Endothelial cell of umbilical vein (primary cell): ENCODE results near the gene DLG1. TPM values are rescaled to one million over a fixed set of nuclear protein-coding genes. Genes with fewer than 3 reads are reported as not detected.

Experiments used
- BruUV-seq: library from RNA; stranded (reverse); fragments of 400-500 nt; replicated peaks from 2 replicates; lab custom pipeline; 2021; lab: Mats Ljungman, UMichigan
- CTCF ChIA-PET: fragments of 300-600, 350-600 bp; sonication (Branson Sonifier 250); formaldehyde crosslinking; loops from one replicate; lab custom pipeline; 2021; ENCODE audit warnings: antibody characterized with exemption, inconsistent platforms; lab: Charles Lee
- POLR2A ChIA-PET: fragments of 300-600, 350-600 bp; sonication (Branson Sonifier 250); formaldehyde crosslinking; loops from one replicate; lab custom pipeline; 2021; ENCODE audit warnings: antibody characterized with exemption, inconsistent platforms; lab: Charles Lee
- DNase-seq: peaks from one replicate; pipeline ENCODE4 v3.0.0-alpha.2; 2011; ENCODE audit warnings: low read depth, low spot score
- FAIRE-seq: peaks from 2 replicates; lab custom pipeline; 2011; peaks lifted over from hg19 to GRCh38; lab: Jason Lieb, UNC
- H2AFZ ChIP-seq: 2 replicates; pipeline ENCODE4 v1.6.0; 2012; ENCODE audit warnings: low read depth, low read length, control low read depth, inconsistent platforms
- H3K27ac ChIP-seq: 2 replicates; pipeline ENCODE4 v1.5.1; 2011; ENCODE audit warnings: low read depth, mild to moderate bottlenecking, control low read depth, low read length, moderate library complexity; ENCODE audit not compliant: insufficient read depth
- H3K27me3 ChIP-seq, 2 experiments: 2 replicates each; pipeline versions ENCODE4 v1.6.0 to v1.6.1; 2011; ENCODE audit warnings: low read length in 2 of 2, mixed read lengths in 1 of 2; ENCODE audit not compliant: control insufficient read depth in 2 of 2, insufficient read depth in 2 of 2
- H3K36me3 ChIP-seq, 2 experiments: 2 replicates in 1 of 2; 3 replicates in 1 of 2; pipeline ENCODE4 v1.5.1; 2011; ENCODE audit warnings: low read length in 2 of 2, mild to moderate bottlenecking in 1 of 2, moderate library complexity in 1 of 2; ENCODE audit not compliant: control insufficient read depth in 2 of 2, insufficient read depth in 2 of 2; ENCODE audit errors: extremely low read depth in 1 of 2
- H3K4me1 ChIP-seq: 3 replicates; pipeline ENCODE4 v1.5.1; 2011; ENCODE audit warnings: mild to moderate bottlenecking, low read length; ENCODE audit not compliant: control insufficient read depth, insufficient read depth; ENCODE audit errors: extremely low read depth
- H3K4me2 ChIP-seq: 2 replicates; pipeline ENCODE4 v1.6.1; 2011; ENCODE audit warnings: low read length, control low read depth, mixed read lengths; ENCODE audit not compliant: insufficient read depth
- H3K4me3 ChIP-seq, 3 experiments: fragments of 200-600 bp in 1 of 3; sonication (generic), shearing (Covaris generic) in 1 of 3; replicated peaks in 1 of 3; 2 replicates each; pipeline ENCODE4 v1.5.1; 2011 to 2016; ENCODE audit warnings: control low read depth in 3 of 3, low read length in 3 of 3, mild to moderate bottlenecking in 2 of 3, inconsistent platforms in 1 of 3, low read depth in 1 of 3, moderate library complexity in 1 of 3; ENCODE audit not compliant: insufficient read depth in 1 of 3
- H3K79me2 ChIP-seq: 2 replicates; pipeline ENCODE4 v1.6.0; 2012; ENCODE audit warnings: low read length, inconsistent platforms; ENCODE audit not compliant: control insufficient read depth, insufficient read depth
- H3K9ac ChIP-seq: replicated peaks from 2 replicates; pipeline ENCODE3; 2011; ENCODE audit warnings: low read length, control low read depth; ENCODE audit not compliant: insufficient read depth; ENCODE audit errors: extremely low read depth
- H3K9me1 ChIP-seq: replicated peaks from 3 replicates; pipeline ENCODE4 v1.6.0; 2011; ENCODE audit warnings: mild to moderate bottlenecking, low read length; ENCODE audit not compliant: control insufficient read depth, insufficient read depth; ENCODE audit errors: extremely low read depth
- H3K9me3 ChIP-seq: replicated peaks from 2 replicates; pipeline ENCODE4 v1.5.1; 2012; ENCODE audit warnings: low read length, inconsistent platforms; ENCODE audit not compliant: control insufficient read depth, insufficient read depth
- H4K20me1 ChIP-seq: replicated peaks from 2 replicates; pipeline ENCODE3; 2011; ENCODE audit warnings: mild to moderate bottlenecking, low read length; ENCODE audit not compliant: control insufficient read depth, insufficient read depth; ENCODE audit errors: extremely low read depth
- EZH2 ChIP-seq: IDR thresholded peaks from 2 replicates; pipeline ENCODE4 v1.6.1; 2012; ENCODE audit warnings: borderline replicate concordance, low read depth, mild to moderate bottlenecking, moderate library complexity, low read length, inconsistent platforms; ENCODE audit not compliant: severe bottlenecking
- FOS ChIP-seq: IDR thresholded peaks from 2 replicates; pipeline ENCODE4 v1.6.1; 2011; ENCODE audit warnings: mild to moderate bottlenecking, low read length, moderate library complexity, borderline replicate concordance; ENCODE audit not compliant: insufficient read depth
- GATA2 ChIP-seq: IDR thresholded peaks from 2 replicates; pipeline ENCODE4 v1.7.0; 2011; ENCODE audit warnings: low read depth, mild to moderate bottlenecking, moderate library complexity, mixed read lengths, low read length; ENCODE audit not compliant: insufficient read length, insufficient read depth
- JUN ChIP-seq: IDR thresholded peaks from 2 replicates; pipeline ENCODE4 v1.6.1; 2011; ENCODE audit warnings: borderline replicate concordance, low read depth; ENCODE audit not compliant: insufficient read length, insufficient read depth
- MYC ChIP-seq: IDR thresholded peaks from one replicate; pipeline ENCODE4 v1.6.1; 2011; ENCODE audit warnings: mild to moderate bottlenecking, low read depth, low read length
- POLR2A ChIP-seq: IDR thresholded peaks from 2 replicates; pipeline ENCODE4 v1.6.1; 2012; ENCODE audit warnings: low read depth, mild to moderate bottlenecking, control low read depth, low read length
- POLR2AphosphoS5 ChIP-seq: IDR thresholded peaks from 2 replicates; pipeline ENCODE4 v1.6.1; 2012; ENCODE audit warnings: low read depth, mild to moderate bottlenecking, control low read depth, low read length, moderate library complexity; ENCODE audit not compliant: insufficient read depth
- dilution Hi-C: fragments of 300-500 bp; cut with MboI; formaldehyde crosslinking; loops from one replicate; pipeline ENCODE4 v1.15.0; 2019; ENCODE audit warnings: low sequenced_read_pairs; ENCODE audit not compliant: extremely low pct_ligation_motif_present
- intact Hi-C: fragments of 100-400 bp; cut with micrococcal nuclease; formaldehyde crosslinking; loops from one replicate; pipeline ENCODE4 v1.10.0; 2022
- polyA plus RNA-seq, 4 experiments: library from polyadenylated mRNA; depleted of rRNA in 3 of 4; stranded (reverse) in 3 of 4; unstranded in 1 of 4; fragments of >200 nt; gene quantifications; 2 replicates each; pipeline versions ENCODE4 v1.2.1 to v1.2.3, GENCODE V29; 2011 to 2012; ENCODE audit warnings: missing spikeins in 1 of 4
- total RNA-seq: library from RNA; stranded (reverse); gene quantifications from 2 replicates; pipeline ENCODE4 v1.2.3, GENCODE V29; 2021
- TF ChIP-seq, protein P1 (sequence below), 2 donors: IDR thresholded peaks; 1 replicate in 1 of 2; 2 replicates in 1 of 2; pipeline ENCODE4 v1.5.1; 2011; ENCODE audit warnings: low read length in 2 of 2, mild to moderate bottlenecking in 2 of 2, moderate library complexity in 2 of 2, control low read depth in 1 of 2, inconsistent platforms in 1 of 2, low read depth in 1 of 2; ENCODE audit not compliant: insufficient read depth in 1 of 2; ENCODE audit errors: extremely low read depth in 1 of 2
- TF ChIP-seq, protein P2 (sequence below): IDR thresholded peaks from 2 replicates; pipeline ENCODE4 v1.6.1; 2011; ENCODE audit not compliant: insufficient read depth, insufficient read length

Gene DLG1
- total and polyA plus RNA-seq, 2 donors (not counting 3 experiments of a cell fraction or from before 2014, with no cell fraction given), result 26.5 to 80.1 TPM

GRCh38 chr3:197266331-197266730 lies 32.1 kb downstream of the DLG1 start:
- H3K79me2 ChIP-seq, result peaks cover 90% of the 10 kb centered on the region
- ChIA-PET POLR2A (no interaction called here), CTCF (interaction anchor here (1.1 to 4.6 kb wide), 2 partner anchors 9 to 11 kb away, joined by 3 to 45 read pairs; no protein-coding TSS in a partner anchor)
- no peaks in the 10 kb centered on the region for H3K4me1 ChIP-seq
- peaks cover 4% of the 10 kb centered on the region for H4K20me1 ChIP-seq
- H3K4me2 ChIP-seq, result no peak overlapping the region
- TF ChIP-seq POLR2A, result no peak
- no peak for TF ChIP-seq EZH2
- TF ChIP-seq MYC, result no peak
- TF ChIP-seq, protein P1, sequence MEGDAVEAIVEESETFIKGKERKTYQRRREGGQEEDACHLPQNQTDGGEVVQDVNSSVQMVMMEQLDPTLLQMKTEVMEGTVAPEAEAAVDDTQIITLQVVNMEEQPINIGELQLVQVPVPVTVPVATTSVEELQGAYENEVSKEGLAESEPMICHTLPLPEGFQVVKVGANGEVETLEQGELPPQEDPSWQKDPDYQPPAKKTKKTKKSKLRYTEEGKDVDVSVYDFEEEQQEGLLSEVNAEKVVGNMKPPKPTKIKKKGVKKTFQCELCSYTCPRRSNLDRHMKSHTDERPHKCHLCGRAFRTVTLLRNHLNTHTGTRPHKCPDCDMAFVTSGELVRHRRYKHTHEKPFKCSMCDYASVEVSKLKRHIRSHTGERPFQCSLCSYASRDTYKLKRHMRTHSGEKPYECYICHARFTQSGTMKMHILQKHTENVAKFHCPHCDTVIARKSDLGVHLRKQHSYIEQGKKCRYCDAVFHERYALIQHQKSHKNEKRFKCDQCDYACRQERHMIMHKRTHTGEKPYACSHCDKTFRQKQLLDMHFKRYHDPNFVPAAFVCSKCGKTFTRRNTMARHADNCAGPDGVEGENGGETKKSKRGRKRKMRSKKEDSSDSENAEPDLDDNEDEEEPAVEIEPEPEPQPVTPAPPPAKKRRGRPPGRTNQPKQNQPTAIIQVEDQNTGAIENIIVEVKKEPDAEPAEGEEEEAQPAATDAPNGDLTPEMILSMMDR (IDR thresholded peaks at IDR 0.05; ENCODE audit: extremely low read depth in 1 of 2, insufficient read depth in 1 of 2, low read depth in 1 of 2, low read length in 2 of 2), result no peak
- TF ChIP-seq JUN, result no peak
- TF ChIP-seq GATA2, result no peak
- TF ChIP-seq FOS, result no peak
- TF ChIP-seq, protein P2, sequence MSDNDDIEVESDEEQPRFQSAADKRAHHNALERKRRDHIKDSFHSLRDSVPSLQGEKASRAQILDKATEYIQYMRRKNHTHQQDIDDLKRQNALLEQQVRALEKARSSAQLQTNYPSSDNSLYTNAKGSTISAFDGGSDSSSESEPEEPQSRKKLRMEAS, result no peak
- TF ChIP-seq POLR2AphosphoS5, result no peak
- no peaks in the 10 kb centered on the region for H3K9me3 ChIP-seq
- dilution Hi-C loops, result loop anchor here (25.0 kb wide), 1 partner anchor 246 kb away; no protein-coding TSS in a partner anchor
- H3K9ac ChIP-seq, result no peak overlapping the region
- H3K4me3 ChIP-seq, result no peak overlapping the region
- H3K27ac ChIP-seq, result no peak overlapping the region
- H3K9me1 ChIP-seq, result no peaks in the 10 kb centered on the region
- H2AFZ ChIP-seq, result no peak overlapping the region
- intact Hi-C loops, result no loop called here
- peaks cover 0 to 4% of the 10 kb centered on the region in 2 experiments for H3K36me3 ChIP-seq
- no peaks in the 10 kb centered on the region for H3K27me3 ChIP-seq
- BruUV-seq, result no TSS peak
- no peak for FAIRE-seq
- no peak for DNase-seq
